Esophagus muscularis mucosa (tissue), 4 donors: ENCODE results near the gene TENM4. TPM values are rescaled to one million over a fixed set of nuclear protein-coding genes. Genes with fewer than 3 reads are reported as not detected.

Source experiments
- DNase-seq: peaks from one replicate; pipeline ENCODE4 v3.0.0-alpha.2; 2017; ENCODE audit errors: extremely low spot score
- H3K27ac ChIP-seq, 4 donors: fragments of 200-600 bp; sonication (generic); replicated peaks in 1 of 4; 1 replicate in 3 of 4; 2 replicates in 1 of 4; pipeline ENCODE4 v1.5.1; 2016 to 2019; ENCODE audit warnings: mild to moderate bottlenecking in 1 of 4
- H3K27me3 ChIP-seq, 4 donors: fragments of 200-600 bp; sonication (generic); one replicate each; pipeline versions ENCODE4 v1.5.1 to v1.6.0; 2016 to 2019
- H3K36me3 ChIP-seq, 4 donors: fragments of 200-600 bp; sonication (generic); one replicate each; pipeline ENCODE4 v1.5.1; 2016 to 2019
- H3K4me1 ChIP-seq, 4 donors: fragments of 200-600 bp; sonication (generic); one replicate each; pipeline ENCODE4 v1.5.1; 2016 to 2019
- H3K4me3 ChIP-seq, 4 donors: fragments of 200-600 bp; sonication (generic); 1 replicate in 2 of 4; 2 replicates in 2 of 4; pipeline ENCODE4 v1.5.1; 2016 to 2019; ENCODE audit warnings: mild to moderate bottlenecking in 4 of 4, moderate library complexity in 1 of 4
- H3K9me3 ChIP-seq, 4 donors: fragments of 200-600 bp; sonication (generic); 1 replicate in 3 of 4; 2 replicates in 1 of 4; pipeline ENCODE4 v1.5.1; 2016 to 2019
- CTCF ChIP-seq, 3 experiments: fragments of 200-600 bp in 2 of 3; fragments of 450-650 bp in 1 of 3; sonication (generic) in 2 of 3; IDR thresholded peaks; one replicate each; pipeline ENCODE4 v1.5.1; 2017 to 2019; ENCODE audit warnings: antibody characterized with exemption in 3 of 3, mild to moderate bottlenecking in 2 of 3, moderate library complexity in 1 of 3
- EP300 ChIP-seq: sonication (generic); formaldehyde crosslinking; IDR thresholded peaks from one replicate; pipeline ENCODE4 v1.6.1; 2017; ENCODE audit warnings: antibody characterized with exemption
- POLR2A ChIP-seq: fragments of 450-650 bp; IDR thresholded peaks from one replicate; pipeline ENCODE4 v1.6.1; 2017; ENCODE audit warnings: antibody characterized with exemption, moderate library complexity, mild to moderate bottlenecking, low read depth
- POLR2AphosphoS5 ChIP-seq, 2 donors: sonication (generic); formaldehyde crosslinking; IDR thresholded peaks; one replicate each; pipeline ENCODE4 v1.6.1; 2017; ENCODE audit warnings: antibody characterized with exemption in 2 of 2
- WGBS: methylation state at CpG from one replicate; pipeline ENCODE4 v1.1.5; 2018; 5-methylcytosine and 5-hydroxymethylcytosine counted together
- intact Hi-C: fragments of 100-400 bp; cut with DNase I; formaldehyde crosslinking; loops from one replicate; pipeline ENCODE4 v1.15.1; 2023
- total RNA-seq, 4 donors: library from RNA; depleted of rRNA; stranded (reverse); fragments of >200 nt; gene quantifications; one replicate each; pipeline versions ENCODE4 v1.1.0 to v1.2.1, GENCODE V29; 2016

TENM4 gene
- total RNA-seq, 4 donors from 2014 or later = 4.1 to 9.6 (median 8.0) TPM

- WGBS = 85% methylated on average over 3 of the region's 3 CpGs
- no peaks in the 10 kb centered on the region for H3K27me3 ChIP-seq
- no peak overlapping the region for H3K27ac ChIP-seq
- no peaks in the 10 kb centered on the region for H3K36me3 ChIP-seq
- H3K9me3 ChIP-seq = no peaks in the 10 kb centered on the region
- TF ChIP-seq CTCF (IDR thresholded peaks at IDR 0.05) (no peak), POLR2A (no peak), POLR2AphosphoS5 (IDR thresholded peaks at IDR 0.05) (no peak), EP300 (no peak)
- H3K4me3 ChIP-seq = no peak overlapping the region
- intact Hi-C loops = no loop called here
- no peaks in the 10 kb centered on the region for H3K4me1 ChIP-seq
- no peak for DNase-seq
These were observed 564.2 kb downstream of the TENM4 start for GRCh38 chr11:78876676-78877075.

GRCh38 chr11:78870655-78871054, 570.2 kb downstream of the TENM4 start:
- Histone ChIP-seq H3K36me3 (no peaks in the 10 kb centered on the region), H3K4me1 (peaks cover 0 to 3% (median 0%) of the 10 kb centered on the region in 4 donors), H3K9me3 (no peaks in the 10 kb centered on the region), H3K4me3 (no peak overlapping the region), H3K27ac (no peak overlapping the region), H3K27me3 (no peaks in the 10 kb centered on the region)
- 85% methylated on average over 4 of the region's 4 CpGs for WGBS
- no peak for DNase-seq
- intact Hi-C loops = no loop called here
- no peak for TF ChIP-seq POLR2A
- no peak for TF ChIP-seq CTCF (IDR thresholded peaks at IDR 0.05)
- no peak for TF ChIP-seq EP300
- TF ChIP-seq POLR2AphosphoS5 (IDR thresholded peaks at IDR 0.05) = no peak

GRCh38 chr11:78869293-78869692, 571.5 kb downstream of the TENM4 start:
- peaks cover 0 to 3% (median 0%) of the 10 kb centered on the region in 4 donors for H3K4me1 ChIP-seq
- TF ChIP-seq POLR2A = no peak
- no peak for TF ChIP-seq CTCF (IDR thresholded peaks at IDR 0.05)
- TF ChIP-seq POLR2AphosphoS5 (IDR thresholded peaks at IDR 0.05) = no peak
- no peak for TF ChIP-seq EP300
- H3K4me3 ChIP-seq = no peak overlapping the region
- H3K9me3 ChIP-seq = no peaks in the 10 kb centered on the region
- 58% methylated on average over 3 of the region's 3 CpGs for WGBS
- H3K27ac ChIP-seq = no peak overlapping the region
- intact Hi-C loops = no loop called here
- H3K36me3 ChIP-seq = no peaks in the 10 kb centered on the region
- H3K27me3 ChIP-seq = no peaks in the 10 kb centered on the region
- DNase-seq = no peak

- DNase-seq = no peak
- no peak for TF ChIP-seq POLR2A
- TF ChIP-seq EP300 = no peak
- no peak for TF ChIP-seq CTCF (IDR thresholded peaks at IDR 0.05)
- TF ChIP-seq POLR2AphosphoS5 (IDR thresholded peaks at IDR 0.05) = no peak
- H3K27me3 ChIP-seq = no peaks in the 10 kb centered on the region
- H3K4me3 ChIP-seq = no peak overlapping the region
- 36% methylated on average over 4 of the region's 4 CpGs for WGBS
- peaks cover 0 to 3% (median 0%) of the 10 kb centered on the region in 4 donors for H3K4me1 ChIP-seq
- no peak overlapping the region for H3K27ac ChIP-seq
- intact Hi-C loops = no loop called here
- H3K9me3 ChIP-seq = no peaks in the 10 kb centered on the region
- no peaks in the 10 kb centered on the region for H3K36me3 ChIP-seq
These were observed 572.3 kb downstream of the TENM4 start for GRCh38 chr11:78868563-78868962.

- no peak for TF ChIP-seq POLR2A
- TF ChIP-seq EP300 = no peak
- no peak for TF ChIP-seq POLR2AphosphoS5 (IDR thresholded peaks at IDR 0.05)
- no peak for TF ChIP-seq CTCF (IDR thresholded peaks at IDR 0.05)
- Histone ChIP-seq H3K9me3 (no peaks in the 10 kb centered on the region), H3K4me3 (no peak overlapping the region), H3K4me1 (no peaks in the 10 kb centered on the region), H3K36me3 (no peaks in the 10 kb centered on the region), H3K27ac (no peak overlapping the region), H3K27me3 (no peaks in the 10 kb centered on the region)
- WGBS = 78% methylated on average over 5 of the region's 5 CpGs
- DNase-seq = no peak
- intact Hi-C loops = no loop called here
These were observed 580.0 kb downstream of the TENM4 start for GRCh38 chr11:78860720-78861422.
